ENCODE results near the gene JOSD2. TPM values are rescaled to one million over a fixed set of nuclear protein-coding genes. Genes with fewer than 3 reads are reported as not detected.

The JOSD2 gene
- total RNA-seq, 1 experiment from 2014 or later = 5.4 TPM

DNA sequence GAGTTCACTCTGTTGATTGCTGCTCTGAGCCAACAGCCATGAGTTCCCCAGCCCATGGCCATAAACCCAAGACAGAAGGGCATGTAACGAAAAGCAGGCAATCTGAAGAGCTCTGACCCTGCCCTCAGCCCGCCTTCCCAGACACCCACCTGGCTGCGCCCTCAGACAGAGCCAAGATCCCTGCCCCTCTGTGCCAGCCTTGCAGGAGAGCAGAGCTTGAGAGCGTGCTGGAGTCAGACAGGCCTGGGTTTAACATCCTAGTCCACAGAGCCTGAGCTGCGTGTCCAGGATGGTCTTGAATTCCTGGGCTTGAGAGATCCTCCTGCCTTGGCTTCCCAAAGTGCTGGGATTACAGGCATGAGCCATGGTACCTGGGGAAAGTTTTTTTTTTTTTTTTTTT is 53.7 kb downstream of the JOSD2 start:
- Histone ChIP-seq H2BK12ac (ENCODE audit: insufficient read length, low read depth, low read length) (no peak overlapping the region), H3K9ac (ENCODE audit: extremely low read depth, insufficient read length, low read length) (no peak overlapping the region), H3K4ac (ENCODE audit: low read depth, low read length) (no peak overlapping the region), H4K20me1 (ENCODE audit: control insufficient read depth, insufficient read depth, insufficient read length) (peaks cover 6% of the 10 kb centered on the region), H4K5ac (ENCODE audit: insufficient read length, low read depth, low read length) (no peak overlapping the region), H2BK120ac (ENCODE audit: low read depth, low read length, poor library complexity, severe bottlenecking) (no peak overlapping the region), H4K91ac (ENCODE audit: insufficient read length, low read depth, low read length) (no peak overlapping the region), H4K8ac (replicated peaks; ENCODE audit: insufficient read length, low read depth, low read length) (no peak overlapping the region), H3K27ac (ENCODE audit: insufficient read length, low read depth, low read length) (no peak overlapping the region), H3K23me2 (ENCODE audit: insufficient read length, low read depth, low read length, poor library complexity, severe bottlenecking) (no peaks in the 10 kb centered on the region), H2BK15ac (ENCODE audit: low read depth, low read length) (no peak overlapping the region), H3K27me3 (ENCODE audit: insufficient read depth, low read length) (no peaks in the 10 kb centered on the region), H3K4me2 (ENCODE audit: insufficient read depth, insufficient read length, low read length) (no peak overlapping the region), H3K14ac (ENCODE audit: insufficient read depth, low read length) (no peak overlapping the region), H3K9me3 (ENCODE audit: control insufficient read depth, low read depth, low read length) (no peaks in the 10 kb centered on the region), H2AK5ac (ENCODE audit: insufficient read length, low read length) (no peak overlapping the region), H3K23ac (ENCODE audit: insufficient read length, low read depth, low read length) (no peak overlapping the region), H3K56ac (ENCODE audit: insufficient read length, low read depth, low read length) (no peak overlapping the region), H2BK20ac (ENCODE audit: low read depth, low read length, poor library complexity, severe bottlenecking) (no peak overlapping the region), H3K79me2 (ENCODE audit: insufficient read depth, low read length) (no peaks in the 10 kb centered on the region), H2AFZ (ENCODE audit: low read length) (no peak overlapping the region), H3K4me1 (ENCODE audit: insufficient read depth, low read length) (no peaks in the 10 kb centered on the region), H3K79me1 (ENCODE audit: insufficient read depth, low read depth, low read length, poor library complexity, severe bottlenecking) (no peaks in the 10 kb centered on the region), H2BK5ac (ENCODE audit: insufficient read length, low read length) (no peak overlapping the region), H3T11ph (ENCODE audit: low read length) (no peak overlapping the region), H3K18ac (ENCODE audit: insufficient read length, low read depth, low read length) (no peak overlapping the region)
- WGBS (ENCODE audit: extremely low coverage, insufficient read length, low lambda C conversion rate) = no CpG with 5 or more reads among the region's 5 CpGs
- no peak for DNase-seq
- peaks cover 0 to 3% (median 2%) of the 10 kb centered on the region in 3 experiments; a peak in 2 of 7 replicates for H3K36me3 Mint-ChIP-seq (ENCODE audit: insufficient read depth in 1 of 3, low read depth in 3 of 3)
- peaks cover 15% of the 10 kb centered on the region for H3K27me3 Mint-ChIP-seq (ENCODE audit: low read depth)
- TF ChIP-seq, protein P1, sequence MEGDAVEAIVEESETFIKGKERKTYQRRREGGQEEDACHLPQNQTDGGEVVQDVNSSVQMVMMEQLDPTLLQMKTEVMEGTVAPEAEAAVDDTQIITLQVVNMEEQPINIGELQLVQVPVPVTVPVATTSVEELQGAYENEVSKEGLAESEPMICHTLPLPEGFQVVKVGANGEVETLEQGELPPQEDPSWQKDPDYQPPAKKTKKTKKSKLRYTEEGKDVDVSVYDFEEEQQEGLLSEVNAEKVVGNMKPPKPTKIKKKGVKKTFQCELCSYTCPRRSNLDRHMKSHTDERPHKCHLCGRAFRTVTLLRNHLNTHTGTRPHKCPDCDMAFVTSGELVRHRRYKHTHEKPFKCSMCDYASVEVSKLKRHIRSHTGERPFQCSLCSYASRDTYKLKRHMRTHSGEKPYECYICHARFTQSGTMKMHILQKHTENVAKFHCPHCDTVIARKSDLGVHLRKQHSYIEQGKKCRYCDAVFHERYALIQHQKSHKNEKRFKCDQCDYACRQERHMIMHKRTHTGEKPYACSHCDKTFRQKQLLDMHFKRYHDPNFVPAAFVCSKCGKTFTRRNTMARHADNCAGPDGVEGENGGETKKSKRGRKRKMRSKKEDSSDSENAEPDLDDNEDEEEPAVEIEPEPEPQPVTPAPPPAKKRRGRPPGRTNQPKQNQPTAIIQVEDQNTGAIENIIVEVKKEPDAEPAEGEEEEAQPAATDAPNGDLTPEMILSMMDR (conservative IDR thresholded peaks at IDR 0.05) = no peak
- peaks cover 2 to 7% of the 10 kb centered on the region in 2 experiments for H3K4me1 Mint-ChIP-seq
- no peaks in the 10 kb centered on the region; a peak in 1 of 5 replicates for H3K9me3 Mint-ChIP-seq
- H3K4me3 Mint-ChIP-seq = no peak overlapping the region
- no peak overlapping the region for H3K27ac Mint-ChIP-seq

Other genes starting within 250 kb of the JOSD2 start
- 15.2 and 17.3 TPM in 2 replicates for gene KCNC3, start 181.8 kb downstream of the JOSD2 start, total RNA-seq (2021)
- gene NAPSA, start 145.6 kb downstream of the JOSD2 start, total RNA-seq (2021) = 0.33 and 0.44 TPM in 2 replicates
- 33.2 and 35.8 TPM in 2 replicates for gene NR1H2, start 134.7 kb downstream of the JOSD2 start, total RNA-seq (2021)
- gene POLD1, start 126.8 kb downstream of the JOSD2 start, total RNA-seq (2021) = 165 and 178 TPM in 2 replicates
- 30.2 and 33.3 TPM in 2 replicates for gene SPIB, start 92.3 kb downstream of the JOSD2 start, total RNA-seq (2021)
- gene MYBPC2, start 78.3 kb downstream of the JOSD2 start, total RNA-seq (2021) = 3.8 and 4.9 TPM in 2 replicates
- 109 and 110 TPM in 2 replicates for gene EMC10, start 34.7 kb downstream of the JOSD2 start, total RNA-seq (2021)
- gene GARIN5A, start 34.3 kb downstream of the JOSD2 start, total RNA-seq (2021) = 9.5 and 10.5 TPM in 2 replicates
- gene ASPDH, start 2.7 kb upstream of the JOSD2 start, total RNA-seq (2021) = not detected in 2 replicates
- gene LRRC4B, start 57.2 kb upstream of the JOSD2 start, total RNA-seq (2021) = 3.7 and 3.8 TPM in 2 replicates
- gene SYT3, start 128.7 kb upstream of the JOSD2 start, total RNA-seq (2021) = 2.8 and 3.1 TPM in 2 replicates
- 9.6 and 11.0 TPM in 2 replicates for gene C19orf81, start 138.3 kb upstream of the JOSD2 start, total RNA-seq (2021)
- gene SHANK1, start 208.6 kb upstream of the JOSD2 start, total RNA-seq (2021) = 1.4 and 1.7 TPM in 2 replicates
- 3.8 and 3.9 TPM in 2 replicates for gene CLEC11A, start 212.2 kb upstream of the JOSD2 start, total RNA-seq (2021)

Measured in H9 (cell line).